Common myeloid progenitor, CD34-positive (primary cell): ENCODE results near the gene ZMYND19.

Experiments
- CTCF ChIA-PET: fragments of 350-600 bp; sonication (Branson Sonifier 250); formaldehyde crosslinking; loops from one replicate; lab custom pipeline; 2021; ENCODE audit warnings: antibody characterized with exemption; lab: Charles Lee
- POLR2A ChIA-PET: fragments of 350-600 bp; sonication (Branson Sonifier 250); formaldehyde crosslinking; loops from one replicate; lab custom pipeline; 2021; ENCODE audit warnings: antibody characterized with exemption; lab: Charles Lee
- DNase-seq, 3 donors: peaks; one replicate each; pipeline versions ENCODE4 v3.0.0 to v3.0.0-alpha.2; 2013
- H3K27ac ChIP-seq, 2 experiments: 1 replicate in 1 of 2; 2 replicates in 1 of 2; pipeline ENCODE4 v1.7.0; 2013; ENCODE audit warnings: inconsistent platforms in 2 of 2, low read length in 2 of 2, mild to moderate bottlenecking in 2 of 2, low read depth in 1 of 2, moderate library complexity in 1 of 2; ENCODE audit not compliant: severe bottlenecking in 2 of 2, insufficient read depth in 1 of 2, poor library complexity in 1 of 2
- H3K27me3 ChIP-seq, 5 experiments: replicated peaks in 2 of 5; 1 replicate in 3 of 5; 2 replicates in 2 of 5; pipeline versions ENCODE4 v1.6.1 to v1.7.0; 2013; ENCODE audit warnings: low read length in 4 of 5, mild to moderate bottlenecking in 2 of 5, moderate library complexity in 2 of 5, inconsistent platforms in 1 of 5; ENCODE audit not compliant: insufficient read depth in 5 of 5, control insufficient read depth in 4 of 5
- H3K36me3 ChIP-seq, 4 experiments: 1 replicate in 2 of 4; 2 replicates in 2 of 4; pipeline versions ENCODE4 v1.6.1 to v1.7.0; 2013; ENCODE audit warnings: low read length in 3 of 4, control low read depth in 1 of 4, mild to moderate bottlenecking in 1 of 4; ENCODE audit not compliant: control insufficient read depth in 4 of 4, insufficient read depth in 4 of 4
- H3K4me1 ChIP-seq, 4 experiments: 1 replicate in 3 of 4; 2 replicates in 1 of 4; pipeline versions ENCODE4 v1.6.1 to v1.7.1; 2013; ENCODE audit warnings: low read length in 3 of 4, mild to moderate bottlenecking in 3 of 4, control low read depth in 1 of 4, inconsistent platforms in 1 of 4, moderate library complexity in 1 of 4; ENCODE audit not compliant: control insufficient read depth in 4 of 4, insufficient read depth in 4 of 4; ENCODE audit errors: control extremely low read depth in 1 of 4
- H3K4me3 ChIP-seq, 7 experiments: 1 replicate in 4 of 7; 2 replicates in 3 of 7; pipeline versions ENCODE4 v1.5.1 to v1.7.0; 2013; ENCODE audit warnings: mild to moderate bottlenecking in 7 of 7, low read length in 6 of 7, moderate library complexity in 6 of 7, inconsistent platforms in 2 of 7, low read depth in 2 of 7, control low read depth in 1 of 7; ENCODE audit not compliant: insufficient read depth in 4 of 7, control insufficient read depth in 1 of 7; ENCODE audit errors: extremely low read depth in 1 of 7
- H3K9me3 ChIP-seq, 5 experiments: 1 replicate in 4 of 5; 2 replicates in 1 of 5; pipeline versions ENCODE4 v1.6.1 to v1.7.1; 2013; ENCODE audit warnings: low read length in 4 of 5, mild to moderate bottlenecking in 2 of 5, inconsistent platforms in 1 of 5, low read depth in 1 of 5, moderate library complexity in 1 of 5; ENCODE audit not compliant: control insufficient read depth in 4 of 5, insufficient read depth in 2 of 5; ENCODE audit errors: control extremely low read depth in 1 of 5
- WGBS: methylation state at CpG from one replicate; pipeline ENCODE4 v1.1.5; 2013; ENCODE audit not compliant: insufficient coverage; 5-methylcytosine and 5-hydroxymethylcytosine counted together

The ZMYND19 gene

DNA sequence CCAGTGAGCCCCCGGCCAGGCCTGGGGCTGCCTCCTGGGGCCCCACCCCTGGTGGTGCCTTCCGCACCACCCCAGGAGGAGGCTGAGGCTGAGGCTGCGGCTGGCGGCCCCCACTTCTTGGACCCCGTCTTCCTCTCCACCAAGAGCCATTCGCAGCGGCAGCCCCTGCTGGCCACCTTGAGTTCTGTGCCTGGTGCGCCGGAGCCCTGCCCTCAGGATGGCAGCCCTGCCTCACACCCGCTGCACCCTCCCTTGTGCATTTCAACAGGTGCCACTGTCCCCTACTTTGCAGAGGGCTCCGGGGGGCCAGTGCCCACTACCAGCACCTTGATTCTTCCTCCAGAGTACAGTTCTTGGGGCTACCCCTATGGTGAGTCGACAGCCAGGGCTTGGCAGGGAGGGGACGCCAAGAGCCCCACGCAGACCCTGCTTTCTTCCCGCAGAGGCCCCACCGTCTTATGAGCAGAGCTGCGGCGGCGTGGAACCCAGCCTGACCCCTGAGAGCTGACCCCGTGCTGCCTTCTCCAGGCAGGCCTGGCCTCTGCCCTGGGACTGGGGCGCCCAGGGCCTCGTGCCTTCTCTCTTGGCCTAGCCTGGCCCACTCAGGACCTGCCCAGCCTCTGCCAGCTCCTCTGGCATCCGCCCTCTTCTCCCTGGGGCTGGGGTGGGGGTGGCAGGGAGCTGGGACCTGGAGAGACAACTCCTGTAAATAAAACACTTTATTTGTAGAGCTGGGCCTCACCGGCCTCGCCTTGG is 24.5 kb upstream of the ZMYND19 start:
- POLR2A ChIA-PET: no interaction called here
- no peak for DNase-seq
- Histone ChIP-seq H3K27ac (no peak overlapping the region), H3K36me3 (peaks cover 4 to 43% (median 27%) of the 10 kb centered on the region in 4 experiments), H3K9me3 (no peaks in the 10 kb centered on the region), H3K27me3 (no peaks in the 10 kb centered on the region), H3K4me3 (no peak overlapping the region), H3K4me1 (peaks cover 2 to 33% (median 32%) of the 10 kb centered on the region in 4 experiments)
- WGBS: 98% methylated on average over 23 of the region's 25 CpGs
- CTCF ChIA-PET: no interaction called here

GRCh38 chr9:137613738-137614523 is 23.6 kb upstream of the ZMYND19 start:
- CTCF ChIA-PET: no interaction called here
- WGBS: 99% methylated on average over 25 of the region's 27 CpGs
- POLR2A ChIA-PET: no interaction called here
- H3K27me3 ChIP-seq: no peaks in the 10 kb centered on the region
- DNase-seq: no peak
- no peaks in the 10 kb centered on the region for H3K9me3 ChIP-seq
- no peak overlapping the region for H3K27ac ChIP-seq
- no peak overlapping the region for H3K4me3 ChIP-seq
- H3K4me1 ChIP-seq: peaks cover 0 to 30% (median 27%) of the 10 kb centered on the region in 4 experiments
- H3K36me3 ChIP-seq: peaks cover 4 to 44% (median 27%) of the 10 kb centered on the region in 4 experiments

DNA sequence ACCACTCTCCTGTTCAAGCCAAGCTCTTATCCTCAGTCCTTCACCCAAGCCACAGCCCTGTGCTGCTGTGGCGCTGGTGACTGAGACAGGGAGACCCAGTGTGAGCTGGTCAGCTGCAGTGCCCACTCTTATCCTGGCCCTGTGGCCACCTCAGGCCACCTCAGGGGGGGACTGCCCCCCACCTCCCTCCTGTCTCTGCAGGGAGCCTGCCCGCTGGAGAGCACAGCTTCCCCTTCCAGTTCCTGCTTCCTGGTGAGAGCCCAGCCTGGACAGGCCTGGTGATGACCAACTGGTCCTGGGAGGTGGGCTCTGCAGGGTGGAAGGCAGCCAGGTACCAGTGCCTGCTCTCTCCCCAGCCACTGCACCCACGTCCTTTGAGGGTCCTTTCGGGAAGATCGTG is 22.9 kb upstream of the ZMYND19 start:
- POLR2A ChIA-PET: no interaction called here
- WGBS: 100% methylated on average over 4 of the region's 5 CpGs
- no peak for DNase-seq
- peaks cover 4 to 48% (median 27%) of the 10 kb centered on the region in 4 experiments for H3K36me3 ChIP-seq
- H3K9me3 ChIP-seq: no peaks in the 10 kb centered on the region
- CTCF ChIA-PET: no interaction called here
- H3K4me1 ChIP-seq: peaks cover 0 to 35% (median 33%) of the 10 kb centered on the region in 4 experiments
- H3K4me3 ChIP-seq: no peak overlapping the region
- no peak overlapping the region for H3K27ac ChIP-seq
- H3K27me3 ChIP-seq: no peaks in the 10 kb centered on the region

GRCh38 chr9:137612741-137613142 is 22.4 kb upstream of the ZMYND19 start:
- Histone ChIP-seq H3K4me3 (no peak overlapping the region), H3K4me1 (peaks cover 0 to 34% (median 34%) of the 10 kb centered on the region in 4 experiments), H3K9me3 (no peaks in the 10 kb centered on the region), H3K27me3 (no peaks in the 10 kb centered on the region), H3K36me3 (peaks cover 4 to 48% (median 27%) of the 10 kb centered on the region in 4 experiments), H3K27ac (no peak overlapping the region)
- no peak for DNase-seq
- WGBS: 92% methylated on average over 8 of the region's 8 CpGs
- ChIA-PET POLR2A (no interaction called here), CTCF (no interaction called here)

GRCh38 chr9:137611623-137612609 is 21.6 kb upstream of the ZMYND19 start:
- 74% methylated on average over 15 of the region's 21 CpGs for WGBS
- Histone ChIP-seq H3K4me3 (peak overlapping the region in 1 of 7 experiments; percentile 24), H3K36me3 (peaks cover 4 to 48% (median 27%) of the 10 kb centered on the region in 4 experiments), H3K27me3 (no peaks in the 10 kb centered on the region), H3K9me3 (no peaks in the 10 kb centered on the region), H3K4me1 (peaks cover 1 to 39% (median 36%) of the 10 kb centered on the region in 4 experiments), H3K27ac (peak overlapping the region in 1 of 2 experiments; percentile 47)
- CTCF ChIA-PET: interaction anchor here (1.1 to 1.6 kb wide), 2 partner anchors 9 to 30 kb away, joined by 3 to 5 read pairs; no protein-coding TSS in a partner anchor
- peak in 2 of 3 donors; percentile 72 to 74 for DNase-seq
- POLR2A ChIA-PET: no interaction called here

DNA sequence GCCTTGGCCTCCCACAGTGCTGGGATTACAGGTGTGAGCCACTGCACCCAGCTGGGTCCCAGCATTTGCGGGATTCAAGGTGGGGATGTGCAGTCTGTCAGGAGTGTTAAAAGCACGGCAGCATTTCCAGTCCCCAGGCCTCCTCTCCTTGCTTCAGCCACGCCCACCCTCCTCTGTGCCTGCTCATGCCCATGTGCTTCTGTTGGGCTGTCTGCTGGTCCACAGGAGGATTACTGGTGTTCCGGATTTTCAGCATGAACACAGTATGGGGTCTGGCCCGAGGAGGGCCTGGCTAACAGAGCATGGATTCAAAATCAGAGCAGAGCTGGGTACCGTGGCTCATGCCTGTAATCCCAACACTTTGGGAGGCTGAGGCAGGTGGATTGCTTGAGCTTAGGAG is 20.6 kb upstream of the ZMYND19 start:
- Histone ChIP-seq H3K9me3 (no peaks in the 10 kb centered on the region), H3K27me3 (no peaks in the 10 kb centered on the region), H3K36me3 (peaks cover 3 to 41% (median 26%) of the 10 kb centered on the region in 4 experiments), H3K27ac (no peak overlapping the region), H3K4me3 (no peak overlapping the region), H3K4me1 (peaks cover 1 to 47% (median 45%) of the 10 kb centered on the region in 4 experiments)
- CTCF ChIA-PET: interaction anchor here (1.1 to 1.6 kb wide), 3 partner anchors 8 to 29 kb away, joined by 3 to 5 read pairs (median 3); no protein-coding TSS in a partner anchor
- no peak for DNase-seq
- POLR2A ChIA-PET: no interaction called here
- 94% methylated on average over 6 of the region's 6 CpGs for WGBS
